Neural progenitor cell (in vitro differentiated cells): ENCODE measurements around the gene SS18L1.

Source experiments
- EZH2 ChIP-seq: fragments of 200-600 bp; sonication (generic); IDR thresholded peaks from 2 replicates; pipeline ENCODE4 v1.6.1; 2017; ENCODE audit warnings: antibody characterized with exemption, mild to moderate bottlenecking, moderate library complexity
- TF ChIP-seq, protein P1 (sequence below): fragments of 200-600 bp; sonication (generic); IDR thresholded peaks from 2 replicates; pipeline ENCODE4 v1.5.1; 2017; ENCODE audit warnings: antibody characterized with exemption, mild to moderate bottlenecking

DNA sequence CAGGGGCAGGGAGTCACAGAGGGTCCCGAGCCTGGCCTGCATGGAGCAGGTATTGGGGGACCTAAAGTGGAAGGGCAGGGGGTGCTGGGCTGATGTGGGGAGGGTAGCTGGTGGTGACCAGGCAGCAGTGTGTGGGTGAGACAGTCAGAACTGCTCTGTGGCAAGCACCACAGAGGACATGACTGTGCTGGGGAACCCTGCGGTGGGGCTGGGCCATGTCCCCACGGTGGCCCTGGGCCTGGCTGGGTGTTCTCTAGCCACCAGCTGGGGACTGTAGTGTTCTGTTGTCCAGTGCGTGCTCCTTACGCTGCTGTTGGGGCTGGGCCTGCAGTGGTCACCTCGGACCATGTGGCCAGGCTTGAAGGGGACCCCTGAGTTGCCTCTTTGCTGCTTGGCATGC is 3.6 kb downstream of the SS18L1 start:
- no peak for TF ChIP-seq EZH2
- TF ChIP-seq, protein P1, sequence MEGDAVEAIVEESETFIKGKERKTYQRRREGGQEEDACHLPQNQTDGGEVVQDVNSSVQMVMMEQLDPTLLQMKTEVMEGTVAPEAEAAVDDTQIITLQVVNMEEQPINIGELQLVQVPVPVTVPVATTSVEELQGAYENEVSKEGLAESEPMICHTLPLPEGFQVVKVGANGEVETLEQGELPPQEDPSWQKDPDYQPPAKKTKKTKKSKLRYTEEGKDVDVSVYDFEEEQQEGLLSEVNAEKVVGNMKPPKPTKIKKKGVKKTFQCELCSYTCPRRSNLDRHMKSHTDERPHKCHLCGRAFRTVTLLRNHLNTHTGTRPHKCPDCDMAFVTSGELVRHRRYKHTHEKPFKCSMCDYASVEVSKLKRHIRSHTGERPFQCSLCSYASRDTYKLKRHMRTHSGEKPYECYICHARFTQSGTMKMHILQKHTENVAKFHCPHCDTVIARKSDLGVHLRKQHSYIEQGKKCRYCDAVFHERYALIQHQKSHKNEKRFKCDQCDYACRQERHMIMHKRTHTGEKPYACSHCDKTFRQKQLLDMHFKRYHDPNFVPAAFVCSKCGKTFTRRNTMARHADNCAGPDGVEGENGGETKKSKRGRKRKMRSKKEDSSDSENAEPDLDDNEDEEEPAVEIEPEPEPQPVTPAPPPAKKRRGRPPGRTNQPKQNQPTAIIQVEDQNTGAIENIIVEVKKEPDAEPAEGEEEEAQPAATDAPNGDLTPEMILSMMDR, result no peak
